HS-5 (cell line): ENCODE results near the gene IL10.

Experiments
- DNase-seq: peaks from one replicate; pipeline ENCODE4 v3.0.0-alpha.2; 2012; ENCODE audit warnings: low read depth

Gene IL10

DNA sequence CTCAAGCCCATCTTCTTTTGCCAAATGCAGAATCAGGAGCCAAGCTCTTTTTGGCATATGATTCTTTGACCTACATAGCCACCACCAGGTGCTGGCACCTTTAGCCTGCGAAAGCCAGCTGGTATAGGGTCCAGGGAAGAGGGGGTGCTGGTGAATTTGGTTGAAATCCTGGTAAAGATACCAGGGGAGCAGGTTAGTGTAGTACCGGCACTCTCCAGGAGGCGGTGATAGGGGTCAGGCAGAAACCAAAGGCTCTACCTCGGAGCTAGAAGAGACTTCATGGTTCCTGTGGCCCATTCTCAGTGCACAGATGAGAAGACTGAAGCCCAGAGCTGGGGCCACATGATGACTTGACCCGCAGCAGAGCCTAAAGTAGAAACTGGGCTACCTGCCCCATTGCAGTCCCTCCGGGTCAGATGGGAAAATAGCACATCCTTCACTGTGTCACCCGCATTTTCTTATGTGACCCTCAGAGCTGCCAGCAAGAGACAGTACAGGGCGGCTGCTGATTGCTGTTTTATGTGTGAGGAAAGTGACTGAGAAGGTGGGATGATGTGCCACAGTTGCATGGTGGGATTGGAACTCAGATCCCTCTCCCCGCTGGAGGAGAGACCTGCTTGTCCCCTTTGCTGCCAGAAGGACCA lies 37.7 kb downstream of the IL10 start:
- no peak for DNase-seq

DNA sequence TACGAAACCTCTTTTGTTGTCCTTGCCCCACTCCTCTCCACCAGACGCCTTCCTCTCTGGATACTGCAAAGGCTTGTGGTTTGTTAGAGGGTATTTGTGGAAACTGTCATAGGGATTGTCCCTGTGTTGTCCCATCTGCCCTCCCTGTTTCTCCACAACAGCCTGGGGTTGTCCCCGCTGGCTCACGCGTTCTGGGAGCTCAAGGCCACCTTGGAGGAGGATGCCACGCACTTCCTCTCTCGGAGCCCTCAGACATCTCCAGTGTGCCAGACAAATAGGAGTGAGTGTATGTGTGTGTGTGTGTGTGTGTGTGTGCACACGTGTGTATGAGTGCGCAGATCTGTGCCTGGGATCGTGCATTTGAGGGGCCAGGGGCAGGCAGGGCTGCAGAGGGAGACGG lies 39.3 kb downstream of the IL10 start:
- DNase-seq, result no peak

DNA sequence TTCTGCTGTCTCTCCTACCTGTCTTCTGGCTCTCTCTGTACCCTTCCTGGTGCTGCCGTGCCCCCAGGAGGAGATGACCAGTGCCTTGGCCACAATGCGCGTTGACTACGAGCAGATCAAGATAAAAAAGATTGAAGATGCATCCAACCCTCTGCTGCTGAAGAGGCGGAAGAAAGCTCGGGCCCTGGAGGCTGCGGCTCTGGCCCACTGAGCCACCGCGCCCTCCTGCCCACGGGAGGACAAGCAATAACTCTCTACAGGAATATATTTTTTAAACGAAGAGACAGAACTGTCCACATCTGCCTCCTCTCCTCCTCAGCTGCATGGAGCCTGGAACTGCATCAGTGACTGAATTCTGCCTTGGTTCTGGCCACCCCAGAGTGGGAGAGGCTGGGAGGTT lies 39.8 kb downstream of the IL10 start:
- DNase-seq, result no peak

DNA sequence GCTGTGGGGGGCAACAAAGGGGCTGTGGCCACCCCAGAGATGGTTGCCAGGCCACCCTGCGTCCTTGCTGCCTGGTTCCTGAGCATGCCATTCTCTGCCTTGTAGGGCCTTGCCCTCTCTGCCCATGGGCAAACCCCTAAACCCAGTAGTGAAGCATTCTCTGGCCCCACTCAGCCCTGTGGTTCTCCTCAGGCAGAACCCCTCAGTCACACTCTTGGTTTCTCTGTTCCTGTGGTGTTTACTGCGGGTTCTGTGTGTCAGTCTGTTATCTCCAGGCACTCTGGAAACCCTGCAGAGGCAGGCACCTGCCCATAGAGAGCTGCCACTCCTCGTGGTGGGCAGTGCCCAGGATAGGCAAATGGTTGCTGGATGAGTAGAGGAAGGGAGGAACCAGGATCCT lies 42.8 kb downstream of the IL10 start:
- DNase-seq, result no peak

DNA sequence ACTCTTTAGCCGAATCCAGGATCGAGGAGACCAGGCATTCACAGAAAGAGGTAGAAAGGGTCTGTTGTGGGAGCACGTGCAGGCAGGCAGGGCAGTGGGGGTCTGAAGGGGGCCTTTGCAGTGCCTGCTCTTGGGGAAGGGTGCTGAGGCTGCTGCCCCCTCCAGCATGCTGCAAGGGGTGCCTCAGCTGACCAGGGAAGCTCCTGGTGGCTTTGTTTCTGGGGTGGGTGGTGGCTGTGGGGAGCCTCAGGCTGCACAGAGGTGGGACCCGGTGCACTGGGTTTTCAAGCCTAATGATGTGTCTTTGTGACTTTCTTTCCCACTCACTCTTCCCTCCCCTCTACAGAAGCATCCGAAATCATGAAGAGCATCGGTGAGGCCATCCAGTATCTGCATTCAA lies 43.2 kb downstream of the IL10 start:
- no peak for DNase-seq

DNA sequence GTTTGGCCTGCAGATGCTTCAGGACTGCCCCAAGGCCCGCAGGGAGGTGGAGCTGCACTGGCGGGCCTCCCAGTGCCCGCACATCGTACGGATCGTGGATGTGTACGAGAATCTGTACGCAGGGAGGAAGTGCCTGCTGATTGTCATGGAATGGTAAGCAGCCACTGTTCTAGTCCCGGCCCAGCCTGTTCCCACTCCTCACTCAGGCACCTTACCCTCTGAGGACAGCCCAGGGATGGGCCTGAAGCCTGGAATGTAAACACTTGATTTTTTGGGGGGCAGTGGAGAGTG lies 43.7 kb downstream of the IL10 start:
- DNase-seq, result no peak

DNA sequence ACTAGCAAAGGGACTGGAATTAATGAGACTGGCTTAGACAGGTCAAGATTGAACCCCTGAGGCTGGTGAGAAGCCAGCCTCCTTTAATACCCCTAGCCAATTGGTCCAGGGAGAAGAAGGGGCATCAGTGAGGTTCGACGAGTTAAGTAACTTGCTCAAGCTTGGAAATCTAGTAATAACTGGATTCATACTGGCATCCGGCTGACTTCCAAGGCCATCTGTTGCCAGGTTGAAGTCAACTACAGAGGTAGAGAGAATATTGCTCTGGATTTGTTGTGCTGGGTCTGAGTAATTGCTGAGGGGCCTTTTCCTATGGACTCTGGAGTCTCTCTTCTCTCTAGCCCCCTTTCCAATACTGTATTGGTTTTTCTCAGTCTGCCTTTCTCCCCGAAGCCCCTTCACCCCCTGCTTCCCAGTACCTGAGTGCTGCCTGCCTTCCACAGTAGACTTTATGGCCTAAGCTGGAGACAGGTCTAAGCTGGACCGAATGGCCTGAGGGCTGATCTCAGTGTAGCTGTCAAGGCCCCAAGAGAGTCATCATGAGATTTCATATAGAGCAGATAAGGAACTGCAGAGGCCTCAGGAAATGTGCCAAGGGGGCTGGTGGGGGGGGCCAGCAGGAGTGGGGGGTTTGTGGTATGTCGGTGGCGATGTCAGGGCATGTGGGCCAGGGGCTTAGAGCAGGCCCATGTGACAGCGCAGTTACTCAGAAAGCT lies 44.2 kb downstream of the IL10 start:
- DNase-seq, result no peak

DNA sequence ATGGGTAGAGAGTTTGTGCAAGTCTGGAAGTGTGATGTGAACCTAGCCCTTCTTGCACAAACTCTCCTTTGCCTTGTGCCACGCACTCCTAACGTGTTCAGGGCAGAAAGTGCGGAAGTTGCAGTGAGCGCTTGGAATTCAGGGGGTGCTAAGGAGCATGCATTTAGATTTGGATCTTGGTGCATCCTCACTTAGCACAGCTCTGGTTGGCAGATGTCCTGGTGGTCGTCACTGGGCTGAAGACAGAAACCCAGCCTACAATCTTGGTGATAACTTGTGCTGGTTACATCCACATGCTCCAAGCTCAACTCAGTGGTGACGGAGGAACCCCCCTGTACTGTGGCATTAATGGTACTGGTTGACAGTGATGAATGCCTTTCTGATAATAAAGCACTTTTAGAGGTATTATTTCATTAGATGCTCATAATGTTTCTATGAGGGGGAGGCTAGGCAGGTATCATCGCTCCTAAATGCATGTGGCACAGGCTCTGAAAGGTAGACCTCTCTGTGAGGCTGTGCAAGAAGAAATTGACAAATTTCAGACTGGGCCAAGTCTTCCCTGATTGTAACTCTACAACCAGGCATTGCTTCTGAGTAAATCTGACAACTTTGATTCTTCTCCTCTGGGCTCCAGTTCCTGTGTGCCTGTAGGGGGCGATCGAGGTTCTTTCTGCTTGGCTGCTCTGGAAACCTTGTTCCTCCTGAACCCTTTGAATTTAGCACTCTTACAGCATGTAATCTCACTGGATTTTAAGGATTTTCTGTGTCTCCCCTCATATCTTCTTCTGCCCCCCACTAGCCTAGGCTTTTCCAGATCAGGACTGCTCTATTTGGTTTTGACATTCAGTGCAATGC lies 47.0 kb downstream of the IL10 start:
- DNase-seq, result no peak

DNA sequence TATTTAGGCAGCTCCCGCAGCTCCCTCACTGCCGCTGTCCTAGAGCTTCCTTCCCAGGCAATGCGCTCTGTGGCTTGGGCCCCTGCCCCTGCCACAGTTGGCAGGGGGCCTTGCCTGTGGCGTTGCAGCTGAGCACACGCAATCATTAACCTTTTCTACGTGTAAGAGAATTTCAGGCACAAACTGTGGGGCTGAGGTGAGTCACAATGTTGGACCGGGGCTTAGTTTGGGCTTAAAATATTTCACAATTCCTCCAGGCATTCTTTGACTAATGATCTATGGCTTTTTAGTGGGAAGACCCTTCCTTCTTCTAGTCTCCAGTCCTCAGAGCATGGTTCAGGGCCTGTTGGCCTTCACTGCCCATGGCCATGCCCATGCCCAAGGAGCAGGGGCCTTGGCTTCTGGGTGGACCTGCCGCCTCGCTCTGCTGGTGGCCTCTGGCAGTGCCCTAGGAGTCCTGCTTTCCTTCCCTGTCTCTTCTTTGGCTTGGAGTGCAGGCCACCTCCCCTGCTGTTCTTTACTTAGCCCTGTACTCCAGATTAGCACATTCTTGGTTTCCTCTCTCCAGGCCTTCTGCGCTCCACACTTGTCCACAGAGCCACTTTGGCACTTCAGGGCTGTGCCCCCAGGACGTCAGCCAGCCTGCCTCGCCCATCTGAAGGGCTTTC lies 48.4 kb downstream of the IL10 start:
- DNase-seq, result no peak

DNA sequence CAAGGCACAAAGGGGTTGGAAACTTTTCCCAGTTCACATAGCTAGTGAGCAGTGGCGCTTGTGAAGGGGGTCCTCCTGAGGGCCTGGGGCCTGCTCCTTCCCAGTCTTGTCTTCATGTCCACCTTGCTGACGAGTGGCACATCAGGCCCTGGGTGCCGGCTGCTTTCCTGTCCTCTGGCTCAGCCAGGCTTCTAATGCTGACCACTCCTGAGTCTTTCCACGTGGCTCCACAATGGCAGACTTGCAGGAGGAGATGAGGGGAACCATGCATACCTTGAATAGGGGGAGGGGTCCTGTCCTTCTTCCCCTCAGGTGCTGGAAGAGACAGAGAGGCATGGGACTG lies 48.9 kb downstream of the IL10 start:
- DNase-seq, result no peak

DNA sequence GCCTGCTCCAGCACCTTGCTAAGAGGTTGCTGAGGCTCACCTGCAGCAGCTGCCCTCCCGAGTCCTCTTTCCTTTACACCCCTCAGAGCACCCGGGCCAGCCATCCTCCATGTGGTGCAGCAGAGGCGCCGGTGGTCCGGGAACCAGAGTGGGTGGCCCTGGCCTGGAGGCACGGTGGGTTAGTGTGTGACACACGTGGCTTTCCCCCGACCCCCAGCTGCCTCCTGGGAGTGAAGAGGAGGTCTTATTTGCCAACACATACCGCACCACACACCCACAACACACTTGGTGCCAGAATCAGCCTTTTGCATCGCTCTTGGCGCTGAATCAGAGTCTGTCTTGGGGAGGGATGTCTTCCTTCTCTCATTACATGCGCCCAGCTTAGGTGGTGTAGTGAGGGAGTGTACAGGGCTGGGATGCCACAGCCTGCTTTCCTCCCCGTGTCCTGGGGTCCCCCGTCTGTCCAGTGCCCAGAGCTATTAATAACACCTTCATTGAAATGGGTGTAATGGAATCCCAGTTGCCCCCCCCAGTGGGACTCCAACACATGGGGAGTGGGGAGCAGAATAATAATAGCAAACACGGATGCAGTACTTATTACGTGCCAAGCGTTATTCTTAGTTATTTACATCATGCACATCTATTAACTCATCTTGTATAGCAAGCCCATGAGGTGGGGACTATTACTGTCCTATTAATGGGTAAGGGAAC lies 49.4 kb downstream of the IL10 start:
- DNase-seq, result no peak

DNA sequence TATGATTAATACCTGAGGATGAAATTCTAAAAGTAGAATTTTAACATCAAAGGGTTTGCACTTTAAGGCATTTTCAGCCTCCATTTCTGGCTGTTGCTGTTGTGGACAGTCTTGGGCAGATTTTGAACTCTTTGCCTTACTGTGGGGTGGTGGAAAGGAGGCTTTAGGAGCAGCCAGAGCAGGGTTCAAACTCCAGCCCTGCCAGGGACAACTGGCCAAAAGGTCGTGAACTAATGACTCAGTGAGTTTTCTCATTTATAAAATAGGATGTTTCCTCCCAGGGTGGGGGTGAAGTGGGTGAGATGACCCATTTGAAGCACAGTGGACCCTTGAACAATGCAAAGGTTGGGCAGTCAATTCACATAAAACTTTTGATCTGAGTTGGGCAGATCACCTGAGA lies 50.8 kb downstream of the IL10 start:
- no peak for DNase-seq

DNA sequence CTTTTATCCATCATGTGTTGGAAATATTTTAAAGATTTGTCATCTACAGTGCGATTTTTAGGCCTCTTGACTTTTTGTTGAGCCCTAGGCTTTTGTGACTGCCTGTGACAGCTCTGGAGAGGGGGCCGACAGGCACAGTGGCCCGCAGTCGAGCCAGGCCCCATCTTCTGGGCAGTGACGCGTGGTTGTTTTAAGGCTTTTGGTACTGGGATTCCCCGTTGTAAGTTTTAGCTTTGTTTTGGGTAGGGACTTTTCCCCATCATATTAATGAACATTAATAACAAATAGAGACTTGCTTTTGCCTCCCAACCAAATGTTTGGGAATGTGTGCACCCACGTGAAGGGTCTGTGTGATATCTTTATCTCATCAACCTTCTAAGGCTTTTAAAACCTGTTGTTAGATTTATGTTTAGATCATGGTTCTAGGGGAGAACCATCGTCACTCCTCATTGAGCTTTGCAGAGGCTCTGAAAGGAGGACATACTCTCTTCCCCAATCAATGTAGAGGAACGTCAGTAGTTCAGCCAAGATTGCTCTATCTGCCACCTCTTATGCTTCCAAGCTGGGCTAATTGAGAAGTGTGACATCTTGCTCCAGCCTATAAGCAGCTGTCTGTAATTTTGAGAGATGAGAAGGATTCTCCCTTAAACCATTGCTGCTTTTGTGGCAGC lies 53.0 kb downstream of the IL10 start:
- no peak for DNase-seq

DNA sequence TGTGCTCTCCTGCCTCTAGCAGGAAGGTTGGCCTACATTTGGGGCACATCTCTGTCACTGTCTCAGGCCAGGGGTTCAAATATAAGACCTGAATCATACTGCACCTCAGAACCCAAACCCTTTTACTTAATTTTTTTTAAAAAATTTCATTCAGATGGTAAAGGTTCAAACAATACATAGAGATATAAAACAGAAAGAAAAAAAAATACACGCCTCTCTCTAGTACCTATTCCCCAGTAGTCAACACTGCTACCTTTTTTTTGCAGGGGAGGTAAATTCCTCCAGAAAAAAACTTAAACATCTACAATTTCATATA lies 54.7 kb downstream of the IL10 start:
- no peak for DNase-seq
